Motor neuron (in vitro differentiated cells): Measurements from ENCODE around the gene SSBP2. TPM values are rescaled to one million over a fixed set of nuclear protein-coding genes. Genes with fewer than 3 reads are reported as not detected.
"Not testable (repeated sequence)": the region's sequence is repeated elsewhere in the genome, so short reads cannot be mapped to it uniquely, and the experiment has no call there.

ENCODE experiments used
- ATAC-seq, 8 experiments: fragments of 200-7000 bp; cut with Tn5 transposase; replicated peaks in 6 of 8; 2 replicates each; pipeline ENCODE4 v1.8.0; 2021; ENCODE audit warnings: mild to moderate bottlenecking in 8 of 8, moderate library complexity in 8 of 8
- H3K27ac ChIP-seq, 2 donors: fragments of 250-450 bp; sonication (Bioruptor Pico); 2 replicates each; pipeline ENCODE4 v1.9.0; 2021; ENCODE audit warnings: antibody characterized with exemption in 2 of 2, mild to moderate bottlenecking in 2 of 2, moderate library complexity in 1 of 2
- H3K4me1 ChIP-seq, 2 donors: fragments of 250-450 bp; sonication (Bioruptor Pico); replicated peaks in 1 of 2; 2 replicates each; pipeline ENCODE4 v1.6.1; 2021; ENCODE audit warnings: antibody characterized with exemption in 2 of 2, mild to moderate bottlenecking in 2 of 2, moderate library complexity in 1 of 2
- H3K4me3 ChIP-seq, 5 donors: fragments of 250-450 bp; sonication (Bioruptor Pico); 2 replicates each; pipeline ENCODE4 v1.9.0; 2021; ENCODE audit warnings: antibody characterized with exemption in 5 of 5, mild to moderate bottlenecking in 5 of 5, moderate library complexity in 4 of 5
- WGBS, 10 experiments: fragments of 450-650 bp; shearing (Covaris generic); methylation state at CpG; one replicate each; pipeline ENCODE4 v1.0.0; 2022; 5-methylcytosine and 5-hydroxymethylcytosine counted together
- in situ Hi-C, 9 experiments: fragments of 400-800 bp; cut with MboI; loops; one replicate each; pipeline ENCODE4 v1.15.0; 2021; ENCODE audit warnings: low sequenced_read_pairs in 9 of 9, low pct_unique_long_range_greater_than_20kb in 2 of 9; ENCODE audit not compliant: unreplicated experiment in 9 of 9
- total RNA-seq, 8 experiments: library from RNA; unstranded; fragments of 300-600 nt; gene quantifications; 2 replicates each; pipeline versions ENCODE4 v1.2.3 to v1.2.4, GENCODE V29; 2022

The SSBP2 gene
- total RNA-seq, 8 experiments from 2014 or later, result 18.3 to 129 (median 61.7) TPM

DNA sequence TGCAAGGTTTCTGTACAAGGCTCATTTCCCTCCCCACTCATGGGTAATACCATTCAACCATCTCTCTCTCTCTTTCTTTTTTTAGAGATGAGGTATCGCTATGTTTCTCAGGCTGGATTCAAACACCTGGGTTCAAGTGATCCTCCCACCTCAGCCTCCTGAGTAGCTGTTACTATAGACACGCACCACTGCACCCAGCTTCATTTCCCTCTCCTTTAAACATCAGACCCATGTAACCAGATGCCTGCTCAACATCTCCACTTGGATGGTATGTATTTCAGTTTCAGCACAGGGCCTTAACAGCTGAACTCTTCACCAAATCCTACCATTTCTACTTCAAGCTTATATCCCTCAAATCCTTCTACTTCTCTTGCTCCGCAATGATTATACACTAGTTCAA is 117.4 kb downstream of the SSBP2 start:
- Histone ChIP-seq H3K4me1 (no peaks in the 10 kb centered on the region), H3K4me3 (no peak overlapping the region), H3K27ac (no peak overlapping the region)
- no peak for ATAC-seq
- in situ Hi-C loops, result no loop called here
- 89 to 100% (median 97%) methylated on average over 1 to 3 of the region's 3 CpGs; no CpG with 5 or more reads in 2 of the 10 experiments for WGBS, 10 experiments

DNA sequence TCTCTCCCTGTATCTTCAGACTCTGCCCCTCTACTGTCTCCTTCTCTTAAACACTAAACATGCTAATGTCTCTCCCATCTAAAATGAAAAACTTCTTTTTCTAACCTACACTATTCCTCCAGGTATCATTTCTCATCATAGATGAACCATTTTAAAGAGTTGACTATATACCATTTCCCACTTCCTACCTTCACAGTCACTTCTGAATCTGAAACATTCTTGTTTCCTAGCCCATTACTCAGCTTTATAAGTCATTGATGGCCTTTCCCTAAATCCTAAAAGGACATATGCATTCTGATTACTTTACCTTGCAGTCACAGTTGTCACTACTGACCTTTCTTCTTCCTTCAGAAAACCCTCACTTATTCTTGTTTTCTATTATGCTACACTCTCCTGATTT is 118.2 kb downstream of the SSBP2 start:
- Histone ChIP-seq H3K4me3 (no peak overlapping the region), H3K4me1 (no peaks in the 10 kb centered on the region), H3K27ac (no peak overlapping the region)
- ATAC-seq, result no peak
- in situ Hi-C loops, result no loop called here

DNA sequence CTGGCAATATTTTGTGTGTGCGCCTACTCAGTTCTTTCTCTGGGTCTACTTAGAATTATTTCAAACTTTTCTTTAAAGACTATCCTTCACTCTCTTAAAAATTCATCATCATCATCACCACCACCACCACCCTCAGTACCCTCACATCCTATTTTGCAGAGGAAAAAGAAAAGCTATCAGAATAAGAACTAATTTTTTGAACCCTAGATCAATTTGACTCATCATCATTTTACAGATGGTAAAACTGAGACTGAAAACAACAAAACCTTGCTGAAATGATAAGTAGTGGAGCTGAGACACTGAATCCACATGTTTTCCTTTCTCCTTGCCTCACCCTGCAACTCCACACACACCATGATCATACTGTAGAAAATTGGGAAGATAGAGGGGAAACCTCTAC is 119.3 kb downstream of the SSBP2 start:
- no peak for ATAC-seq
- Histone ChIP-seq H3K4me1 (no peaks in the 10 kb centered on the region), H3K27ac (no peak overlapping the region), H3K4me3 (no peak overlapping the region)
- in situ Hi-C loops, result no loop called here
- 100% methylated on average over 1 of the region's 1 CpG; no CpG with 5 or more reads in 4 of the 10 experiments for WGBS, 10 experiments

DNA sequence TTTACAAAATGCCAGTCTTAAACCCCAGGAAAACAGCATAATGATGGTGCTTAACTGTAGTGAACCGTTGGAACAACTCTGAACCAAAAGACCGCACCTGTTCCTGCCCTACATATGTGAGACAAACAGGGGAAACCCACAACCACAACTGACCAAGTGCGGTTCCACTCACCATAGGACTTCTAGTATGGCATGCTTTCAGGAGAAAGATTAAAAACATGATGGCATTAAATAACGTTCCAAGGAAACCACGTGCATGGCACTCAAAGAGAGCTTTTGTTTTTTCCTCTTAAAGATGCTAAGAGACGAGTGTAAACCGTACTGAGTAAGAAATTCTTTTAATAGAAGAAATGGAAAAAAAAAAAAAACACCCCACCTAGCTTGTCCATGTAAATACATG is 119.8 kb downstream of the SSBP2 start:
- in situ Hi-C loops, result no loop called here
- 20 to 100% (median 93%) methylated on average over 2 to 7 of the region's 7 CpGs for WGBS, 10 experiments
- Histone ChIP-seq H3K27ac (no peak overlapping the region), H3K4me1 (no peaks in the 10 kb centered on the region), H3K4me3 (no peak overlapping the region)
- no peak for ATAC-seq

DNA sequence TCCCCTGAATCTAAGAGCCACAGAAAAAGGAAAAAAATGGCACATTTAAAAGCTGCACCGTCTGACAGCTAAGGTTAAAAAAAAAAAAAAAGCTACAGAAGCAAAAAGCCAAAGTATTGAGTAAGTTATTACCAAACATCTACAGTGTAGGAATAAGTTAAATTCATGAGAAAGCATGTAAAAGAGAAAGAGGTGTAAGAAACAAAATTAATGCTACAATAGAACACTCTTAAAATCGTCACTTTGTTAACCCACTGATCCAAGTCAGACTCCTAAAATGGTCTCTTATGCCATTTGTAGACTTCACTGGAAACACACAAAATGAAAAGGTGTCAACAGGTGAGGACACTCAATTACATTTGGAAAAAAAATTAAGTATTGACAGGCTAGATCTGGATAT is 120.2 kb downstream of the SSBP2 start:
- in situ Hi-C loops, result no loop called here
- no peak overlapping the region for H3K27ac ChIP-seq
- no peak for ATAC-seq
- H3K4me1 ChIP-seq, result no peaks in the 10 kb centered on the region
- WGBS, 10 experiments, result 38 to 100% (median 85%) methylated on average over 1 to 2 of the region's 2 CpGs
- H3K4me3 ChIP-seq, result no peak overlapping the region

DNA sequence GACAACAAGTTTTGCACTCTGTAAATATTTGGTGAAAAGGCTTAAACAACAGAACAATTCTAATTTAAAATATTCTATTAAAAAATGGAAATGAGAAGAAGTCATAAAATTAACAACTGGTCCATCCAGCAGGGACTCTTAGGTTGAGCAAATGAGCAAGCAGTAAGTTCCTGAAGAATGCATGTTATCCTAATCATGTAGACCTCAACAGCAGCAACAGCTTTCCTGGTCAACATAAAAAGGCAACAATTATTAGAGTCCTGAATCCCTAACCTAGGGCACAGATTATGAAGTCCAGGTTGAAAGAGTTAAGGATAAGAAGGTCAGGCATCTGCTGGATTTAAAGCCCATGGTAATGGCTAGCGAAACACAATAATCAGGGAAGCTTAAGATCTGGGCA is 120.9 kb downstream of the SSBP2 start:
- WGBS, 10 experiments, result 83 to 100% (median 100%) methylated on average over 1 of the region's 1 CpG; no CpG with 5 or more reads in 3 of the 10 experiments
- in situ Hi-C loops, result no loop called here
- Histone ChIP-seq H3K4me1 (no peaks in the 10 kb centered on the region), H3K4me3 (no peak overlapping the region), H3K27ac (no peak overlapping the region)
- ATAC-seq, result no peak

DNA sequence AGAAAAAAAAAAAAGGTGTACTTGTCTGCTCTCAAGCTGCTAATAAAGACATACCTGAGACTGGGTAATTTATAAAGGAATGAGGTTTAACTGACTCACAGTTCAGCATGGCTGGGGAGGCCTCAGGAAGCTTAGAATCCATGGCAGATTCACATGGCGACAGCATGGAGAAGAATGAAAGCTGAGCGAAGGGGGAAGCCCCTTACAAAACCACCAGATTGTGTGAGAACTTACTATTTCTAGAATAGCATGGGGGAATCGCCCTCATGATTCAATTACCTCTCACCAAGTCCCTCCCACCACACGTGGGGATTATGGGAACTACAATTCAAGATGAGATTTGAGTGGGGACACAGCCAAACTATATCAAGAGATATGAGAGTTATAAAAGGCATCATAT is 122.8 kb downstream of the SSBP2 start:
- ATAC-seq, H3K4me1 ChIP-seq, H3K27ac ChIP-seq, H3K4me3 ChIP-seq, in situ Hi-C loops: not testable (repeated sequence)
- 83 to 100% (median 90%) methylated on average over 1 to 4 of the region's 4 CpGs; no CpG with 5 or more reads in 3 of the 10 experiments for WGBS, 10 experiments

DNA sequence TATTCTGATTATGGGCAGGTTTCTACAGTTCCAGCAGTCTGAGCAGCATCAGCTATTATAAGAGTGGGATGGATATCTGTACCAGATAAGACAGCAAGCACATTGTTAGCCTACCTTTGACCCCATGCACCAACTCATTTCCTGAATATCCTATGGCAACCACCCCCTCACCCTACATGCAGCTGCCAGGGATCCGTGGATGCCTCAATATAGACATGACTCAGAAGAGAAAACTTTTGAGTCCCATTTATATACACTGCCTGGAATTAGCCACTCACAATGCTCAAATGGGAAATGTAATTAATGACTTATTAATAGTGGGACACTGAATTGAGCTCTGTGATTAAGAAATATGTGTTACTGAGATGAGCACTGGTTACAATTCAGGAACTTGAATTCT is 124.4 kb downstream of the SSBP2 start:
- in situ Hi-C loops, result no loop called here
- Histone ChIP-seq H3K4me3 (no peak overlapping the region), H3K27ac (no peak overlapping the region), H3K4me1 (no peaks in the 10 kb centered on the region)
- 0 to 27% (median 8%) methylated on average over 1 of the region's 1 CpG; no CpG with 5 or more reads in 6 of the 10 experiments for WGBS, 10 experiments
- peak in 7 of 8 experiments; percentile 41 to 100 (median 99) for ATAC-seq

DNA sequence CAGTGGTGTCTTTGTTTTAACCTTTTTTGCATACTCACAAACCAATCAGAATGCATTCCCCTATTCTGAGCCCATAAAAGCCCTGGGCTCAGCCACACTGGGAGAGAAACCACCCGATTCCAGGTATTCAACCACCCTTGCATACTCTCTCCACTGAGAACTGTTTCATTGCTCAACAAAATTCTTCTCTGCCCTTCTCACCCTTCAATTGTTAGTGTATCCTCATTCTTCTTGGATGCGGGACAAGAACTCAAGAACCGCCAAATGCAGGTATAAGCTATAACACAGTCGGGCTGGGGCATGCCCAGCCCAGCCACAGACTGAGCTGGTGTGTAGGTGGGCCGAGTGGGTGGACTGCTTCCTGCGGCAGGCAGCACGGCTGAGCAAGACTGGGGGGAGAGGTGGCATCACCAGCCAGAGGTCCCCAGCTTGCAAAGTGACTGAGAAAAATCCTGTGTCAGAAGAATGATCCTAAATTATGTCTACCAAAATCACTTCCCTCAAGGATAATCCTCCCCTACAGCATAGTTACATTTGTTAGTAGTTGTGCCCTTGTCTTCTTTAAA is 141.0 kb downstream of the SSBP2 start:
- WGBS, 10 experiments, result 75 to 100% (median 97%) methylated on average over 1 to 6 of the region's 7 CpGs; no CpG with 5 or more reads in 2 of the 10 experiments

DNA sequence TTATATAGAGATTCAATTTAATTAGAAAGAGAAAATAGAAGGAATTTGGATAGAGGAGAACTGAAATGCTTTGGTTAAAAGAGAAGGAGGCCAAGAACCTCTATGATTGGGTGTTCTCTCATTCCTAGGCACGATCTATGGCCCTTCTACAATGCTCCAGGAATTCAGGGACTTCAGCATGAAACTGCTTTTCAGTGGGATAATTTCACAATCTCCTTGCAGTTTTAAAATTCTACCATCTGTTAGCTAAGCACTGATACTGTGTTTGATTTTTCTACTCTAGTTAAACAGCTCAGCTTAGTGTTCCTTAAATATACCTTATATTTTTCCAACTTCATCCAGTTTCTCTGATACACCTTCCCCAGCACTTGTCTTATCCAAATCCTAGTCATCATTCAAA is 141.9 kb downstream of the SSBP2 start:
- no peak overlapping the region for H3K4me3 ChIP-seq
- in situ Hi-C loops, result no loop called here
- no peak overlapping the region for H3K27ac ChIP-seq
- WGBS, 10 experiments, result 71 to 100% (median 92%) methylated on average over 1 of the region's 1 CpG; no CpG with 5 or more reads in 5 of the 10 experiments
- ATAC-seq, result no peak
- peaks cover 6 to 12% of the 10 kb centered on the region in 2 donors for H3K4me1 ChIP-seq

More for the DNA sequence above, 141.0 kb downstream of the SSBP2 start:
- H3K4me3 ChIP-seq, result no peak overlapping the region
- no peak overlapping the region for H3K27ac ChIP-seq
- H3K4me1 ChIP-seq, result peaks cover 6 to 10% of the 10 kb centered on the region in 2 donors
- no peak for ATAC-seq
- in situ Hi-C loops, result no loop called here

DNA sequence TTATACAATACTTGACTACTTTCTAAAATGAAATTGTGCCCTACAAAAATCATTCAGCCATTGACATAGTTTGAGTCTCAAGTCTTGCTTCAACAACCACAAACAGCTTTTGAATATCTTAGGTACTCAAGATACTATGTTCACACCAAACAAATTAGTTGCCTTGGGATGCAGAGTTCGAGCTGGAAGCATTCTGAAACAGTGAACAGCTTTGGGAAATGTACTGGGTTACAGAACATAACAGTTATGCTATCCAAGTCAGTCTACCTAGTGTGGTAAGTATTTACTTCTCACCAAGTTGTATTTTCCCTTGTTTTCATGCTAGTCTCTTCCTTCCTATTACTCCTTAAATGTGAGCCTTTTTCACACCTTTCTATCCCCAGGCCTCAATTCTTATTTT is 143.2 kb downstream of the SSBP2 start:
- in situ Hi-C loops, result no loop called here
- Histone ChIP-seq H3K4me1 (peaks cover 6 to 15% of the 10 kb centered on the region in 2 donors), H3K27ac (no peak overlapping the region), H3K4me3 (no peak overlapping the region)
- ATAC-seq, result peak in 1 of 8 experiments; percentile 99
- 13 to 100% (median 78%) methylated on average over 1 of the region's 1 CpG; no CpG with 5 or more reads in 1 of the 10 experiments for WGBS, 10 experiments

DNA sequence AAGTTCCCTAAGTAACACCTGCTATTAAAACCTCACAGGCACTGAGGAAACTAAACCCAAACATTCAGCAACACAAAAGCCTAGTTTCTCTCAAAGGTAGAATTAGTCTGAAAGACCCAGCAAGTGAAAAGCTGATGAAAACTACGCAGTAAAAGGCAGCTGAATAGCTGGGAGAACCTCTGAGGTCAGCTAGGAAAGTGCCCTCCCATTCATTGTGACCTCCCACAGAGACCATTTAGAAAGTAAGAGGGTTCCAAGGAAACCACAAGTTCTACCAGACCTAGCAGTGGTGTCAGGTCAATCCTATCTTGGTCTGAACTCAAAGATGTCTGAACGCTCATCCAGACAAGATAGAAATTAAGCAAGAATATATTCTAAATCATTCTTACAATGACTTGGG is 144.7 kb downstream of the SSBP2 start:
- ATAC-seq, result no peak
- Histone ChIP-seq H3K4me3 (no peak overlapping the region), H3K27ac (no peak overlapping the region), H3K4me1 (peaks cover 6 to 17% of the 10 kb centered on the region in 2 donors)
- 23 to 100% (median 67%) methylated on average over 1 to 2 of the region's 2 CpGs; no CpG with 5 or more reads in 3 of the 10 experiments for WGBS, 10 experiments
- in situ Hi-C loops, result no loop called here

DNA sequence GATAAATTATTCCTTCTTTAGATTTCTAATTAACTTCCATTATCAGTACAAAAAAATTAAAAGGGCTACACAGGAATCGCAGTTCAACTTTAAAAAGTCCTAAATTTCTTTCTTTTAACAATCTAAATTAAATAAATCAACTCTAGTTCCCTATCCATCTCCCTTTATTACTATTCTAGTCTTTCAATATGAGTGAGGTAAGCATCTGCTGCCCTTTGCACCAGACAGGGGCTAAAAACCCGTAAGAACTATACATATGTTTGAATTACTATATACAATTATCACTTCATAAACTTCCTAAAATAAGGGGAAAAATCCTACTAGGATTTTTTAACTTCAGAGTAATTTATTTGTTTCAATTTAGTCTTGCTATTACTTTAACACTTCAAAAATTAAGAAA is 145.6 kb downstream of the SSBP2 start:
- 57 to 100% (median 89%) methylated on average over 1 to 2 of the region's 2 CpGs for WGBS, 10 experiments
- no peak for ATAC-seq
- in situ Hi-C loops, result no loop called here
- H3K4me1 ChIP-seq, result peaks cover 6 to 17% of the 10 kb centered on the region in 2 donors
- no peak overlapping the region for H3K27ac ChIP-seq
- H3K4me3 ChIP-seq, result no peak overlapping the region

DNA sequence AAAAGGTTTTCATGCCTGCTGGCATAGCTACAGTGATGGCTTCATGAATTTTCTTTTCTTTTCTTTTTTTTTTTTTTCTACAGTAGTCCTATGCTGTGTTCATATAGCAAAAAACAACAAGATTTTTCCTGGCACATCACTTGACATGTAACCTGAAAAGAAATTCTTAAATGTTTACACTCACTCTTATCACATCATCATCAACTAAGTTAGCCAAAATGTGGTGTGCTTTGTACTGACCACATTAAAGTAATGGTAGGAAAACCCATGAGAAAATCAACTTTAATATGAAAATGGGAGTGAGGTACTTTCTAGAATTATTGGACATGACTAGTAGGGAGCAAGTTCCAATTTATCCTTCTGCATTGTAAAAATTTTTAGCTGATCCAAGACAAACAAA is 146.7 kb downstream of the SSBP2 start:
- in situ Hi-C loops, result no loop called here
- Histone ChIP-seq H3K4me3 (no peak overlapping the region), H3K4me1 (peaks cover 6 to 17% of the 10 kb centered on the region in 2 donors), H3K27ac (no peak overlapping the region)
- no peak for ATAC-seq
